CD4-positive, alpha-beta T cell treated with Interleukin-4 for 4 hours (primary cell): ENCODE measurements around the gene RPL41.
"Not testable (repeated sequence)": the region's sequence is repeated elsewhere in the genome, so short reads cannot be mapped to it uniquely, and the experiment has no call there.

Source experiments
- DNase-seq: peaks from one replicate; pipeline ENCODE4 v3.0.0-alpha.2; 2020

RPL41 gene

DNA sequence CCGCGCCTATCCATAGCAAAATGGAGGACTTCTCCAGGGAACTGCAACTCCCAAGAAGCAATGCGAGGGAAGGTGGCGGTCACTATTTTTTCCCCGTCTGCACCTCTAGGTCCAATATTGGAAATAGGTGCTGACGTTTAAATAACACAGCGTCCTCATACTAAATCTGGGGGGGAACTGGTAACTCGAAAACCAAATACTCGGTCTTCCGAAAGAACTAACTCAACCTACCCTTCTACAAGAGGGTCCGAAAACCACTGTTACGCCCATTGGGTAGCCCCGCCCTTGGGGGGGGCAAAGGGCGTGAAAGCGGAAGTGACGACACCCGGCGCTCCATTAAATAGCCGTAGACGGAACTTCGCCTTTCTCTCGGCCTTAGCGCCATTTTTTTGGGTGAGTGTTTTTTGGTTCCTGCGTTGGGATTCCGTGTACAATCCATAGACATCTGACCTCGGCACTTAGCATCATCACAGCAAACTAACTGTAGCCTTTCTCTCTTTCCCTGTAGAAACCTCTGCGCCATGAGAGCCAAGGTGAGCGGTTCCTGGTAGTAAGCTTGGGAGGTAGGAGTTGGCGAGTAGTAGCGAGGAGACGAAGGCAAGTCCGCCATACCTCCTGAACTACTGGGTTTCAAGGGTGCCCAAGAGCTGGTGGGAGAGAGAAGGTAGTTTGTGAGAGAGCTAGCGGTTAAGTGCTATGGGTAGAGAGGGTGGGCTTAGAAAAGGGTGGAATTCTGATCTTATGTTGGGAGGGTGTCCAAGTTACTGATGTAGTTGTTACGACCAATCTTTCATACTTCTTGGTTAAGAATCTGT lies at the start of gene RPL41:
Gene RPL41, plus strand, starts transcription at position 367 of the 815 bp plus-strand sequence.
- peak; percentile 93 for DNase-seq

DNA sequence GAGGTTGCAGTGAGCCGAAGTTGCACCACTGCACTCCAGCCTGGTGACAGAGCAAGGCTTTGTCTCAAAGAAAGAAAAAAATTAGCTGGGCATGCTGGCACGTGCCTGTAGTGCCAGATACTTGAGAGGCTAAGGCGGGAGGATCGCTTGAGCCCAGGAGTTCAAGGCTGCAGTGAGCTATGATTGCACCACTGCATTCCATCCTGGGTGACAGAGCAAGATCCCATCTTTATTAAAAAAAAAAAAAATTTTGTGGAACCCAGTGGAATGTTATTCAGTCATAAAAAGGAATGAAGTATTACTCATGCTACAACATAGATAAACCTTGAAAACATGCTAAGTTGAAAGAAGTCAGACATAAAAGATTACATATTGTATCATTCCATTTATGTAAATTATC lies 44.8 kb upstream of the RPL41 start:
- no peak for DNase-seq

DNA sequence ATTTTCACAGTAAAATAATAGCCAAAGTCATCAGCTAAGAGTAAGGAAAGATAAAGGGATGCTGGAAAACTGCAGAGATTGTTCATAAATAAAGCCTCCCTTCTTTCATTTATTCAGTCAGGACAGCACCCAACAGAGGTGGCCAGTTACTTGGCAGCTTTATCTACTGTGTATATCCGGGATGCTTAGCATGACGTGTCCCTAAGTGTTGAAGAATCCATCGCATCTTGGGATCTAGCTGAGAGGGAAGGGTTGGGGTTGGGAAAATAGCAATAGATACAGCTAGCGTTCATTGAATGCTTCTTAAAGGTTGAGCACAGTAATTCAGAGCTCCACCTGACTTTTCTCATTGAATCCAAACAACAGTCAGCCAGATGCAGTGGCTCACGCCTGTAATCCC lies 42.0 kb upstream of the RPL41 start:
- DNase-seq, result no peak

DNA sequence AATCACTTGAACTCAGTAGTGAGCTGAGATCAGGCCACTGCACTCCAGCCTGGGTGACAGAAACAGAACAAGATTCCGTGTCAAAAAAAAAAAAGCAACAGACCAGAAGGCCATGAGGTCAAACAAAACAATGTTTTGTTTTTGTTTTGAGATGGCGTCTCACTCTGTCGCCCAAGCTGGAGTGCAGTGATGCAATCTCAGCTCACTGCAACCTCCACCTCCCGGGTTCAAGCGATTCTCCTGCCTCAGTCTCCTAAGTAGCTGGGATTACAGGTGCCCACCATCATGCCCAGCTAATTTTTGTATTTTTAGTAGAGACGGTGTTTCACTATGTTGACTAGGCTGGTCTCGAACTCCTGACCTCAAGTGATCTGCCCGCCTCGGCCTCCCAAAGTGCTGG lies 38.5 kb upstream of the RPL41 start:
- DNase-seq, result not testable (repeated sequence)

DNA sequence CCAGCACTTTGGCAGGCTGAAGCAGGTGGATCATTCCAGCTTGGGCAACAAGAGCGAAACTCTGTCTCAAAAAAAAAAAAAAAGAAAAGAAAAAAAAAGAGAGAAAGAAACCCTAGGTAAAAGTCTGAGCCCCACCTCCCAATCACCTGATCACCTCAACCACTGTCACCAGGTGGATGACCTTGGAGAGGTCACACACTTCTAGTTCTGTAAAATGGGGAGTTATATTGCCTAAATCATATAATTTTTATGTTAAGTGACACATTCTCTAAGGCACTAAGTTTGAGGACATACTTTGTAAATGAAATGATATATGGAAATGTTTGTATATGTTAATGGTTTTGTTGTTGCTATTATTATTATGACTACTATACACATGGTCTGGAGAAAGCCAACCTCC lies 38.0 kb upstream of the RPL41 start:
- DNase-seq, result no peak

DNA sequence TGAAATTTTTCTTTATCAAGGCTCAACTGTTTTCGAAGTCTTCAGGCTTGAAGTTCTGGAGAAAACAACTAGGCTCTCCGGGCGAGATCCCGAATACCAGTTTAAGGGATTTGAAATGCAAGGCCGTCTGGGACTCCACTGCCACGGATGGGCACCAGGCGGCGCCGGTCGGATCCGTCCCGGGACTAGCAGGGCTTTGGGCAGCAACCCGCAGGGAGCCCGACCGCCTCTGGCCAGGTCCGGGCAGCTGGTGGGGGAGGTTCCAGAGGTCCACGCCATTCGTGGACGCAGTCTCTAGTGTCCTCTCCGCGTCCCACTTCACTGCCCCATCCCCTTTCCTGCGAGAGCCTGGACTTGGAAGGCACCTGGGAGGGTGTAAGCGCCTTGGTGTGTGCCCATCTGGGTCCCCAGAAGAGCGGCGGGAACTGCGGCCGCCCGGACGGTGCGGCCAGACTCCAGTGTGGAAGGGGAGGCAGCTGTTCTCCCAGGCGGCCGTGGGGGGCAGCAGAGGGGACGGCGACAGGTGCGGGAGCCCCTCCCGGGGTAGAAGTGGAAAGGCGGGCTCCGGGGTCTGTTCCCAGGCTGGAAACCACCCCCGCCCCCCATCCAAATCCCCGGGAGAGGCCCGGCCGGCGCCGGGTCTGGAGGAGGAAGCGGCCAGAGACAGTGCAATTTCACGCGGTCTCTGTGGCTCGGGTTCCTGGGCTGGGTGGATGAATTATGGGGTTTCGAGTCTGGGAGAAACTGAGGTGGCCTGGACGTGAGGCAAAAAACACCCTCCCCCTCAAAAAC lies 37.3 kb upstream of the RPL41 start:
- peak; percentile 38 for DNase-seq

DNA sequence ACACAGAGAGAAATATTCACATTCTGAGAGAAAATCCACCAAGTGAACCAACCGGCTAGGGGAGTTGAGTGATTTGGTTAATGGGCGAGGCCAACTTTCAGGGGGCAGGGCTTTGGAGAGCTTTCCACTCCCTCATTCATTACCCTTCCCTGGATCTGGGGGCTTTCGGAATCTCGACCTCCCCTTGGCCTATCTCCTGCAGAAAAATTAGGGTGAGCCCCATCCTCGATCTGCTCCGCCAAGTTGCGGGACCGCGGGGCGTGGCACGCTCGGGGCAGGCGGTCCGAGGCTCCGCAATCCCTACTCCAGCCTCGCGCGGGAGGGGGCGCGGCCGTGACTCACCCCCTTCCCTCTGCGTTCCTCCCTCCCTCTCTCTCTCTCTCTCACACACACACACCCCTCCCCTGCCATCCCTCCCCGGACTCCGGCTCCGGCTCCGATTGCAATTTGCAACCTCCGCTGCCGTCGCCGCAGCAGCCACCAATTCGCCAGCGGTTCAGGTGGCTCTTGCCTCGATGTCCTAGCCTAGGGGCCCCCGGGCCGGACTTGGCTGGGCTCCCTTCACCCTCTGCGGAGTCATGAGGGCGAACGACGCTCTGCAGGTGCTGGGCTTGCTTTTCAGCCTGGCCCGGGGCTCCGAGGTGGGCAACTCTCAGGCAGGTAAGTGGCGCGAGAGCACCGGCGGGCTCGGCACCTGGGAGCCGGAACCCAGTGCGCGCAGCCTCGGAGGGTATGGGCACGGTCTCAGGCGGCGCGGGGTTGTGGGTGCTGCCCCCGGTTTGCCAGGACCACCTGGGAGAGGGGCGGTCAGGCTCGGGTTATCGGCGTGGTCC lies 36.5 kb upstream of the RPL41 start, which contains the start of gene ERBB3:
Gene ERBB3, plus strand, starts transcription at position 443 of the 833 bp plus-strand sequence. Its CDS starts 136 bp downstream, at position 579.
- peak; percentile 76 for DNase-seq

DNA sequence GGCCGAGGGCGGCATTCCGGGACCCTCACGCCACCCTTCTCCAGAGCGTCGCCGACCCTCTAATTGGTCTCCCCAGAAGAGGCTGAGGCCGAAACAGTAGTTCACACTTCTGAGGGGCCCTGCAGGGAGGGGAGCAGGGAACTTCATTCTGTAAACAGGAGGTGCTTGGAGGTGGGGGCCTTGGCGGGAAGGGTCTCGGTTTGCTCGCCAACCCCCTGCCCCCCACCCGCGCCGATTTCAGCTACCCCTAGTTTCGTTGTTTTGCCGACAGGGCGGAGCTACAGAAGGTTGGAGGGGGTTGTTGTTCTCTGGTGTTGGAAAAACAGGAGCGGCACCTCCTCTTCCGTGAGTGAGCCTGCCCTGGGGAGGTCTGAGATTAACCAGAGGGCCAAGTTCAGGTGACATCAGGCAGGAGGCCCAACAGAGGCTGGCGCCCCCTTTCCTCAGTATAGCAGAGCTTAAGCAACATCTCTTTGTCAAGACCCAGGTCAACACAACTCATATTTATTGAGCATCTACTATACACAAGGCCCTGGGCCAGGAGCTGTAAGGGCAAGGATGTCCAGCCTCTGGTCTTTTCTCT lies 35.8 kb upstream of the RPL41 start:
- DNase-seq, result no peak

DNA sequence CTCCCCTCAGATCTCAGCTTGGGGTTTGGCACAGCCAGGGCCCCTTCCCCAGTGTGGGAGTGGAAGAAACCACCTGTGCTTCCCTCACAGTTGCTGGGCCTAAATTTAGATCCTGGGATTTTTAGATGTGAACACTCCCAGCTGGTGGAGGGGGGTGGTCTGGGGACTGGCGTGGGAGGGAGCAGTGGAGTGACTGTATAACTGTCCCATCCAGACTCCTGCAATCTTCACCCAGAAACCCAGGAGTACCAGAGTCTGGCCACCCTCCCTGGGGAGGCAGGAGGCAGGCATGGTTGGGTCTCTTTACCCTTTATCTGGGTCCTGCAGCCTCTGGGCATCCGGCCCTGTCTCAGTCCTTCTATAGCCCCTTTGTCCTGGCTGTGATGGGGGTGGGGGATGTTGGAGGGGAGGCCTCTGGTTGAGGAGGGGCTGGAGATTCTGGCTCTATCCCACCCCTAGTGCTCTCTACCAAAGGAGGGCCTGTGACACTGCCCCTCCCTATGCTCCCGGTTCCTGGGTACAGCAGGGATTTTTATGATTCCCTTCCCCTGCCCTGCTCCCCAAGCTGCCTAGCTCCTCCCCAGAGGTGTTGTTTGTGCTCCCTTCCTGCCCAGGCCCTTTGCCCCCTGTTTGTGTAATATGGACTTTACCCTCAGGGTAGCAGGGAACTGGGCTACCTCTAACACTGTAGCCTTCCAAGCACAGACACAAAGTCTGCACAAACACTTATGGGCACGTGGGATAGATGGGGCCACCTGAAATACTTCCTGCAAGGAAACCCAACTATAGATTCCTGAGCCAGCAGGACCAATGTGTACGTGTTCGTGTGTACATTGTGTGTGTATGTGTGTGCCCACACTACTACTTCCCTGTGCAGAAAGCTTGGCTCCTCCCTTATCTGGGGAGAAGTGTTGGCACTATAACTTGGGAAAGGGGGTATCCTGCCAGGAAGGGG lies 34.8 kb upstream of the RPL41 start:
- no peak for DNase-seq

DNA sequence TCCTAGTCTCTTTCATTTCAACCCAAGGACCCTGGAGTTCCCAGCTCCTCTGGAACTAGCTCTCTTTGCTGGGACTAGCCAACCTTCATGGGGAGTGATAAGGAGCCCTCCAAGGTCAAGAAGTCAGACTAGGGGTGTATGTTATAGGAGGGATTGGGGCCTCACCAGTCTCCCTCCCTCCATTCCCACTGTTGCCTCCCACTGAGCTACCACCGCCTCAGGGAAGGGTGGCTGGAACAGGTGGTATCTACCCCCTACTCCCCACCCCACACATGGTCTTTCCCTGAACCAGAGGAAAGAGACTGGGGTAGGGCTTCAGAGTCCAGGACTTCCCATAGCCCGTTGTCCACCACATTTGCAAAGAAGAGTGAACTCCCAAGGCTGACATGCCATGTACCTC lies 34.1 kb upstream of the RPL41 start:
- no peak for DNase-seq

DNA sequence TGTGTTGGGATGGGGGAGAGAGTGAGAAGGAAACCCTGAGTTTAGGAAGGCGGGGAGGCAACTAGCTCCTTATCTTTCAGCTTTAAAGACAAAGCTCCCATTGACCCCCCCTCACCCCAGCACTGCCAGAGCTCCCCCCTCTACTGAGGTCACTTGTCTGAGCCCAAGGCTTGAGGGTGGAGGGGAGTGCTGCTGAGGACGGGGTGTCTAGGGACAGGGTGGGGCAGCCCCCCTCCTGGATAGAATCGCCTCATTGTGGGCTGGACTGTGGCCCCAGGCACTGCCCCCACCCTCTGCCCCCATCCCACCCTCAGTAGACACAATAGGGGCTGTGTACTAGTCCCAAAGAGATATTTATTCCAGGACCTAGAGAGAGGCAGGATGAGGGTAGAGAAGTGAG lies 33.5 kb upstream of the RPL41 start:
- no peak for DNase-seq

DNA sequence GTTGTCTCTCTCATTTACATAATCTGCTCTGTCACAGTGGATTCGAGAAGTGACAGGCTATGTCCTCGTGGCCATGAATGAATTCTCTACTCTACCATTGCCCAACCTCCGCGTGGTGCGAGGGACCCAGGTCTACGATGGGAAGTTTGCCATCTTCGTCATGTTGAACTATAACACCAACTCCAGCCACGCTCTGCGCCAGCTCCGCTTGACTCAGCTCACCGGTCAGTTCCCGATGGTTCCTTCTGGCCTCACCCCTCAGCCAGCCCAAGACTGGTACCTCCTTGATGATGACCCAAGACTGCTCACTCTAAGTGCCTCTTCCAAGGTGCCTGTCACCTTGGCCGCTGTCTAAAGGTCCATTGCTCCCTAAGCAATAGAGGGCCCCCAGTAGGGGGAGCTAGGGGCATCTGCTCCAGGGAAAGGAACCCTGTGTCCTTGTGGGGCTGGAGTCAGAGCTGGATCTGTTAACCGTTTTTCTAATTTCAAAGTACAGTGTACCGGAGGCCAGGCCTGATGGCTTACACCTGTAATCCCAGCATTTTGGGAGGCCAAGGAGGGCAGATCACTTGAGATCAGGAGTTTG lies 31.4 kb upstream of the RPL41 start:
- DNase-seq, result peak; percentile 6

DNA sequence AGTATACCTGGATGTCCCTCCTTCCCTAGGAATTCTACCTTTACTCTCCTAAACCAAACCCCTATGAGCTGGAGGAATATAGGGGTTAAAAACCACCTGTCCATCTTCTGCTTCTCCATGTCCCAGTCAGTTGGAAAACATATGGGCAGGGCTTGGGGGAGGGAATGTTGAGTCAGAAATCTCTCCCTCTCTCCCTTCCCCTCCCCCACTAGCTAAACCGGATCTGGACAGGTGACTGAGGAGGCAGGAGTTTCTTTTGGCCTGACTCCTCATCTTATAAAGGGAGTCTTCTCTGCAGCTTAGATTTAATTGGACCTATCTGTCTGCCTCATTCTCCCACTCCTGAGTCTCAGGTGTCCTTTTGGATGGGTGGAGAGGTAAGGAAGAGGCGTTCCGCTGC lies 30.3 kb upstream of the RPL41 start:
- no peak for DNase-seq

DNA sequence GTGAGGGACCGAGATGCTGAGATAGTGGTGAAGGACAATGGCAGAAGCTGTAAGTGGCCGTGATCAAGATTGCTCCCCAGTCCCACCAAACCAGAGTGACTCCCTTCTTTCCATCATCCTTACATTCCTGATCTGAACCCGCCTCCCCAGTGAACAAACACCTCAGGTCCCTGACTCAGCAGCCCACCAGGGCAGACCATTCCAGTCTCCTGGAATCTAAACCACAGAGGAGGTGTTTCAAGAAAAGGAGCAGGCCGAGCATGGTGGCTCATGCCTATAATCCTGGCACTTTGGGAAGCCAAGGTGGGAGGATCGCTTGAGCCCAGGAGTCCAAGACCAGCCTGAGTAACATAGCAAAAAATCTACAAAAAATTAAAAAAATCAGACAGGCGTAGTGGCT lies 29.8 kb upstream of the RPL41 start:
- DNase-seq, result no peak

DNA sequence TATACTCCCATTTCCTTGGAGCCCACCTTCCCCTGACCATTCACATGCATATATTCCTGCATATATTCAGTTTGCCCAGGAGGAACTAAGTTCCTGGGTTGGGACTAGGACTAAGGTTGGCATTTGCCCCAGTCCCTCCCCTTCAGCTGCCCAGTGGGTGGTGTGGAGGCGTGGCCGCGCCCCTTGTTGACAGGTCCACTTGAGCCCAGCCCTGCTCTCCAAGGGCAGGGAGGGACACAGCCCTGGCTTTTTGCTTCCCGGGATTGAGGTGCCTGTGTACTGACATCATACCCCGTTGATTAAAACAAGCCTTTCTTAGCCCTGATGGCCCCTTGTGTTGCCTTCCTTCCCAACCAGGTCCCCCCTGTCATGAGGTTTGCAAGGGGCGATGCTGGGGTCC lies 29.2 kb upstream of the RPL41 start:
- no peak for DNase-seq

DNA sequence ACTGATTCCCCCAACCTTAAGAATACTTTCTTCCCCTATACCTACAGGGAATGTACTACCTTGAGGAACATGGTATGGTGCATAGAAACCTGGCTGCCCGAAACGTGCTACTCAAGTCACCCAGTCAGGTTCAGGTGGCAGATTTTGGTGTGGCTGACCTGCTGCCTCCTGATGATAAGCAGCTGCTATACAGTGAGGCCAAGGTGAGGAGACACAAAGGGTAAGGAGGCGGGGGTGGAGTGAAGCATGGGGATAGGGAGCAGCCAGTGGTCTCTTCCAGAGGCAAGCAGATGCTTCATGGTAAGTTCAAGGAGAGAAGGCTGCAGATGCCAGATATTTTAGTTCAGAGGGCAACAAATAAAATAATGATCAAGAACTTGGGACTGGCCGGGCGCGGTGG lies 18.7 kb upstream of the RPL41 start:
- no peak for DNase-seq

DNA sequence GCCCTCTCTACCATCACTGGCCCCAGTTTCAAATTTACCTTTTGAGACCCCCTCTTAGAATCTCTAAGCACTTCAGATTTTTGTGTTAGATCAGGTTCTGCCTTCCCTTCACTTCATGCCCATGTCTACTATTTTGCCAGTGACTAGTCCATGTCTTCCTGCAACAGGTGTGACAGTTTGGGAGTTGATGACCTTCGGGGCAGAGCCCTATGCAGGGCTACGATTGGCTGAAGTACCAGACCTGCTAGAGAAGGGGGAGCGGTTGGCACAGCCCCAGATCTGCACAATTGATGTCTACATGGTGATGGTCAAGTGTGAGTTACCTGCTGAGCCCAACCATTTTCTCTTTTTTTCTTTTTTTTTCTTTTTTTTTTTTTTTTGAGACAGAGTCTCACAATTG lies 17.8 kb upstream of the RPL41 start:
- no peak for DNase-seq

DNA sequence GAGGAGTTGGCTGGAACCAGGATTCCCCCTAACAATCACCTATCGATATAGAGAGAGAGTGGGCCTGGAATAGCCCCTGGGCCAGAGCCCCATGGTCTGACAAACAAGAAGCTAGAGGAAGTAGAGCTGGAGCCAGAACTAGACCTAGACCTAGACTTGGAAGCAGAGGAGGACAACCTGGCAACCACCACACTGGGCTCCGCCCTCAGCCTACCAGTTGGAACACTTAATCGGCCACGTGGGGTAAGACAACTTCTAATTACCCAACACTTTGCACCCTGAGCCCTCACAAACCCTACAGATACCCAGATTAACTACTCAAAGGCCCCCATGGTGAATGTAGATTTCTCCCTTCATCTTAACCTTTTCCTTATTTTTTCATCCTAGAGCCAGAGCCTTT lies 16.6 kb upstream of the RPL41 start:
- no peak for DNase-seq

DNA sequence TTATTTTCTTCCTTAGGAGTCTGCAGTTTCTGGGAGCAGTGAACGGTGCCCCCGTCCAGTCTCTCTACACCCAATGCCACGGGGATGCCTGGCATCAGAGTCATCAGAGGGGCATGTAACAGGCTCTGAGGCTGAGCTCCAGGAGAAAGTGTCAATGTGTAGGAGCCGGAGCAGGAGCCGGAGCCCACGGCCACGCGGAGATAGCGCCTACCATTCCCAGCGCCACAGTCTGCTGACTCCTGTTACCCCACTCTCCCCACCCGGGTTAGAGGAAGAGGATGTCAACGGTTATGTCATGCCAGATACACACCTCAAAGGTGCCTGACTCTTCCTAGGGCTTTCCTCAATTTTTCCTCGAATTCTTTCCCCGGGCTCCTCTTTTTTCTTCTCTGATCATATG lies 15.4 kb upstream of the RPL41 start:
- no peak for DNase-seq

DNA sequence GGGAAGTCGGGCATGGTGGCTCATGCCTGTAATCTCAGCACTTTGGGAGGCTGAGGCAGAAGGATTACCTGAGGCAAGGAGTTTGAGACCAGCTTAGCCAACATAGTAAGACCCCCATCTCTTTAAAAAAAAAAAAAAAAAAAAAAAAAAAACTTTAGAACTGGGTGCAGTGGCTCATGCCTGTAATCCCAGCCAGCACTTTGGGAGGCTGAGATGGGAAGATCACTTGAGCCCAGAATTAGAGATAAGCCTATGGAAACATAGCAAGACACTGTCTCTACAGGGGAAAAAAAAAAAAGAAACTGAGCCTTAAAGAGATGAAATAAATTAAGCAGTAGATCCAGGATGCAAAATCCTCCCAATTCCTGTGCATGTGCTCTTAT lies 13.8 kb upstream of the RPL41 start:
- no peak for DNase-seq

DNA sequence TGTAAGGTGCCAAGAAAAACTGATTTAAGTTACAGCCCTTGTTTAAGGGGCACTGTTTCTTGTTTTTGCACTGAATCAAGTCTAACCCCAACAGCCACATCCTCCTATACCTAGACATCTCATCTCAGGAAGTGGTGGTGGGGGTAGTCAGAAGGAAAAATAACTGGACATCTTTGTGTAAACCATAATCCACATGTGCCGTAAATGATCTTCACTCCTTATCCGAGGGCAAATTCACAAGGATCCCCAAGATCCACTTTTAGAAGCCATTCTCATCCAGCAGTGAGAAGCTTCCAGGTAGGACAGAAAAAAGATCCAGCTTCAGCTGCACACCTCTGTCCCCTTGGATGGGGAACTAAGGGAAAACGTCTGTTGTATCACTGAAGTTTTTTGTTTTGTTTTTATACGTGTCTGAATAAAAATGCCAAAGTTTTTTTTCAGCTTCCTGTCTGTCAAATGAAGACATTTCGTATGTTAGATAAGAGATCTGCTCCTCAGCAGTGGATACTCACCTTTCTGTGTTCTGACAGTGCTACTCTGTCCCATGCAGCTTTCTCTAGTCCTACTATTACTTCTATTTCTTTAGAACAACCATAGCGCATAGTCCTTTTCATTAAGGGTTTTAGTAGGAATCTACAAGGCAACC lies 13.2 kb upstream of the RPL41 start:
- peak; percentile 51 for DNase-seq
